ENCODE measurements around the gene BDH1. TPM values are rescaled to one million over a fixed set of nuclear protein-coding genes. Genes with fewer than 3 reads are reported as not detected.

BDH1 gene
- polyA plus RNA-seq, 1 donor (not counting 4 experiments of a cell fraction or from before 2014, with no cell fraction given), result 30.2 TPM

- Histone ChIP-seq H3K36me3 (ENCODE audit: control insufficient read depth in 2 of 2, extremely low read depth in 1 of 2, insufficient read depth in 2 of 2, low read length in 2 of 2) (no peaks in the 10 kb centered on the region), H4K20me1 (ENCODE audit: control insufficient read depth, extremely low read depth, insufficient read depth, low read length) (no peaks in the 10 kb centered on the region), H3K9me1 (ENCODE audit: control insufficient read depth, extremely low read depth, insufficient read depth, low read length) (no peaks in the 10 kb centered on the region), H3K9ac (ENCODE audit: control insufficient read depth, extremely low read depth, insufficient read depth, low read length) (no peak overlapping the region), H3K27ac (ENCODE audit: control insufficient read depth, insufficient read depth, low read length) (no peak overlapping the region), H3K4me3 (ENCODE audit: control insufficient read depth in 2 of 3, extremely low read depth in 1 of 3, insufficient read depth in 2 of 3, low read depth in 1 of 3, low read length in 3 of 3) (no peak overlapping the region), H3K4me2 (ENCODE audit: control insufficient read depth, extremely low read depth, insufficient read depth, low read depth, low read length) (no peak overlapping the region), H3K4me1 (ENCODE audit: control insufficient read depth, extremely low read depth, insufficient read depth, low read length) (no peaks in the 10 kb centered on the region), H3K79me2 (ENCODE audit: control insufficient read depth, insufficient read depth, low read length) (no peaks in the 10 kb centered on the region), H3K9me3 (ENCODE audit: control insufficient read depth, low read depth, low read length) (no peaks in the 10 kb centered on the region), H3K27me3 (ENCODE audit: control insufficient read depth, extremely low read depth, insufficient read depth, low read length) (no peaks in the 10 kb centered on the region), H2AFZ (ENCODE audit: control insufficient read depth, low read length) (no peak overlapping the region)
- dilution Hi-C loops (cut with MboI; ENCODE audit: extremely low pct_ligation_motif_present, low sequenced_read_pairs), result no loop called here
- TF ChIP-seq CTCF (optimal IDR thresholded peaks at IDR 0.05 in 1 of 3, IDR thresholded peaks at IDR 0.05 in 1 of 3, conservative IDR thresholded peaks at IDR 0.05 in 1 of 3; ENCODE audit: extremely low read depth in 1 of 3, insufficient read depth in 2 of 3, low read length in 3 of 3) (no peak), EZH2 (IDR thresholded peaks at IDR 0.05; ENCODE audit: low read length) (no peak)
- DNase-seq (ENCODE audit: low read depth, low spot score) (no peak), FAIRE-seq (no peak)
Observed at GRCh38 chr3:197584733-197585132, 29.0 kb upstream of the BDH1 start.

- H3K79me2 ChIP-seq (ENCODE audit: control insufficient read depth, insufficient read depth, low read length), result no peaks in the 10 kb centered on the region
- H3K4me3 ChIP-seq (ENCODE audit: control insufficient read depth in 2 of 3, extremely low read depth in 1 of 3, insufficient read depth in 2 of 3, low read depth in 1 of 3, low read length in 3 of 3), result no peak overlapping the region
- no peak overlapping the region for H3K27ac ChIP-seq (ENCODE audit: control insufficient read depth, insufficient read depth, low read length)
- no peaks in the 10 kb centered on the region for H4K20me1 ChIP-seq (ENCODE audit: control insufficient read depth, extremely low read depth, insufficient read depth, low read length)
- H3K4me2 ChIP-seq (ENCODE audit: control insufficient read depth, extremely low read depth, insufficient read depth, low read depth, low read length), result no peak overlapping the region
- H3K36me3 ChIP-seq (ENCODE audit: control insufficient read depth in 2 of 2, extremely low read depth in 1 of 2, insufficient read depth in 2 of 2, low read length in 2 of 2), result no peaks in the 10 kb centered on the region
- H3K9ac ChIP-seq (ENCODE audit: control insufficient read depth, extremely low read depth, insufficient read depth, low read length), result no peak overlapping the region
- no peaks in the 10 kb centered on the region for H3K9me3 ChIP-seq (ENCODE audit: control insufficient read depth, low read depth, low read length)
- no peak for DNase-seq (ENCODE audit: low read depth, low spot score)
- H3K4me1 ChIP-seq (ENCODE audit: control insufficient read depth, extremely low read depth, insufficient read depth, low read length), result no peaks in the 10 kb centered on the region
- FAIRE-seq, result no peak
- dilution Hi-C loops (cut with MboI; ENCODE audit: extremely low pct_ligation_motif_present, low sequenced_read_pairs), result no loop called here
- no peaks in the 10 kb centered on the region for H3K27me3 ChIP-seq (ENCODE audit: control insufficient read depth, extremely low read depth, insufficient read depth, low read length)
- no peak for TF ChIP-seq EZH2 (IDR thresholded peaks at IDR 0.05; ENCODE audit: low read length)
- TF ChIP-seq CTCF (optimal IDR thresholded peaks at IDR 0.05 in 1 of 3, IDR thresholded peaks at IDR 0.05 in 1 of 3, conservative IDR thresholded peaks at IDR 0.05 in 1 of 3; ENCODE audit: extremely low read depth in 1 of 3, insufficient read depth in 2 of 3, low read length in 3 of 3), result no peak
- no peak overlapping the region for H2AFZ ChIP-seq (ENCODE audit: control insufficient read depth, low read length)
- H3K9me1 ChIP-seq (ENCODE audit: control insufficient read depth, extremely low read depth, insufficient read depth, low read length), result no peaks in the 10 kb centered on the region
Observed at GRCh38 chr3:197583371-197583770, 27.6 kb upstream of the BDH1 start.
